ENCODE data around the gene DUSP7.

DUSP7 gene

GRCh38 chr3:52085681-52086282 is 29.4 kb upstream of the DUSP7 start:
- DNase-seq = no peak

- no peak for DNase-seq
These were observed 28.7 kb upstream of the DUSP7 start for GRCh38 chr3:52084954-52085680.

- DNase-seq = no peak
These were observed 28.0 kb upstream of the DUSP7 start for GRCh38 chr3:52084216-52084945.

GRCh38 chr3:52083556-52084087 is 27.3 kb upstream of the DUSP7 start:
- DNase-seq = no peak

GRCh38 chr3:52082951-52083350 is 26.6 kb upstream of the DUSP7 start:
- DNase-seq = no peak

GRCh38 chr3:52080830-52081719 is 24.7 kb upstream of the DUSP7 start:
- no peak for DNase-seq

GRCh38 chr3:52079958-52080357 is 23.6 kb upstream of the DUSP7 start:
- no peak for DNase-seq

- DNase-seq = no peak
These were observed 22.6 kb upstream of the DUSP7 start for GRCh38 chr3:52078781-52079560.

GRCh38 chr3:52077925-52078324 is 21.6 kb upstream of the DUSP7 start:
- DNase-seq = no peak

- DNase-seq = no peak
These were observed 20.8 kb upstream of the DUSP7 start for GRCh38 chr3:52076896-52077780.

- DNase-seq = no peak
These were observed 17.1 kb upstream of the DUSP7 start for GRCh38 chr3:52073490-52073889.

GRCh38 chr3:52072471-52072870 is 16.1 kb upstream of the DUSP7 start:
- no peak for DNase-seq

GRCh38 chr3:52072020-52072419 is 15.6 kb upstream of the DUSP7 start:
- no peak for DNase-seq

GRCh38 chr3:52070724-52071621 is 14.6 kb upstream of the DUSP7 start:
- no peak for DNase-seq

GRCh38 chr3:52069855-52070254 is 13.5 kb upstream of the DUSP7 start:
- no peak for DNase-seq

- DNase-seq = no peak
These were observed 12.8 kb upstream of the DUSP7 start for GRCh38 chr3:52069135-52069534.

GRCh38 chr3:52068730-52069129 is 12.4 kb upstream of the DUSP7 start:
- DNase-seq = no peak

- no peak for DNase-seq
These were observed 11.7 kb upstream of the DUSP7 start for GRCh38 chr3:52068055-52068571.

- DNase-seq = no peak
These were observed 11.2 kb upstream of the DUSP7 start for GRCh38 chr3:52067526-52067925.

- DNase-seq = no peak
These were observed 10.7 kb upstream of the DUSP7 start for GRCh38 chr3:52067046-52067445.

Measured in NCI-H1436 (cell line).